Measurements from ENCODE around the gene DLK1.

The DLK1 gene

DNA sequence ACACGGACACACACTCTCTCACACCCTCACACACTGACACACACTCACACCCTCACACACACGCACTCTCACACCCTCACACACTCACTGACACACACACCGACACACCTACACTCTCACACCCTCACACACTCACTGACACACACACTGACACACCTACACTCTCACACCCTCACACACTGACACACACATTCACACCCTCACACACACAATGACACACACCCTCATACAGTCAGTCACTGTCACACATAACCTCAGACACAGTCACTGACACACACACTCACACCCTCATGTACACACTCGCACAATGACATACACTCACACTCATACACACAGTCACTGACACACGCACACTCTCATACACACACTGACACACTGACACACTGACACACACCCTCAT is 19.8 kb upstream of the DLK1 start:
- no peak for DNase-seq (ENCODE audit: low read depth)
- TF ChIP-seq, protein P1, sequence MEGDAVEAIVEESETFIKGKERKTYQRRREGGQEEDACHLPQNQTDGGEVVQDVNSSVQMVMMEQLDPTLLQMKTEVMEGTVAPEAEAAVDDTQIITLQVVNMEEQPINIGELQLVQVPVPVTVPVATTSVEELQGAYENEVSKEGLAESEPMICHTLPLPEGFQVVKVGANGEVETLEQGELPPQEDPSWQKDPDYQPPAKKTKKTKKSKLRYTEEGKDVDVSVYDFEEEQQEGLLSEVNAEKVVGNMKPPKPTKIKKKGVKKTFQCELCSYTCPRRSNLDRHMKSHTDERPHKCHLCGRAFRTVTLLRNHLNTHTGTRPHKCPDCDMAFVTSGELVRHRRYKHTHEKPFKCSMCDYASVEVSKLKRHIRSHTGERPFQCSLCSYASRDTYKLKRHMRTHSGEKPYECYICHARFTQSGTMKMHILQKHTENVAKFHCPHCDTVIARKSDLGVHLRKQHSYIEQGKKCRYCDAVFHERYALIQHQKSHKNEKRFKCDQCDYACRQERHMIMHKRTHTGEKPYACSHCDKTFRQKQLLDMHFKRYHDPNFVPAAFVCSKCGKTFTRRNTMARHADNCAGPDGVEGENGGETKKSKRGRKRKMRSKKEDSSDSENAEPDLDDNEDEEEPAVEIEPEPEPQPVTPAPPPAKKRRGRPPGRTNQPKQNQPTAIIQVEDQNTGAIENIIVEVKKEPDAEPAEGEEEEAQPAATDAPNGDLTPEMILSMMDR (conservative IDR thresholded peaks at IDR 0.05; ENCODE audit: low read depth, low read length) = no peak
- H3K4me3 ChIP-seq (ENCODE audit: low read depth, low read length) = no peak overlapping the region

DNA sequence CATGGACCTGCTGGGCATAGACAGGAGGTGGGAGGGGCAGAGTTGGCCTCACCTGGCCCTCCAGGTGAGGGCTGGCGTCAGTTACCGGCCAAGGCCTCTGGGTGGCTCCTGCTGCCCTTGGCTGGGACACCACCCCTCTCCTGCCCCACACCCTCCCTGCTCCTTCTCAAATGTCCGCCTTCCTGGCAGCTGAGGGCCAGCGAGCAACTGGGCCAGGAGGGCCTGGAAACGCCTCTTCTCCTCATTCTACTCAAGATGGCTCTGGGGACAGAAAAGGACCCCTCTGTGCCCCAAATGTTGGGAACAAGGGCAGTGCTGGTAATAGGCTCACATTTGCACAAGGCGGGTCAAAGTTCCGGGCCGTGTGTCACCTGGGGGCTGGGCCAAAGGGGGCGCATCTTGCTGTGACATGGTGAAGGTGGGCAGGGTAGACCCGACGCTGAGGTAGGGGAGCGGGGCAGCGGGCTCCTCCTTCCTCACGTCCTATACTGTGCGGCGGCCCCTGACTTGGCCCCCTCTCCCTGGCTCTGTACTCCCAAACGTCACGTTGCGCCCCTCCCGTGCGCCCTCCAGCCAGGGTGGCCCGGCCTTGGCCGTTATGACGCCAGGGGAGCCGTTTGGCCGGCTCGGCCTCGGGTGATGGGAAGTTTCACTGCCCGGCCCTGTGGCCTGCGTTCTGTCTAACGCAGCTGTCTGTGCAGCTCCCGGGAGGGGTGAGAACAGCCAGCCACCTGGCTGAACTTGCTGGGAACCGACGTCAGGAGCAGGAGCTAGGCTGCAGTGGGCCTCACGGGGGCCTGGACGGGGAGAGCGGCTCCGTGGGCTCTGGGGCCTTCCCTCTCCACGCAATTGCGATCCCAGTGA is 18.0 kb upstream of the DLK1 start:
- TF ChIP-seq, protein P1 (conservative IDR thresholded peaks at IDR 0.05; ENCODE audit: low read depth, low read length) = no peak
- DNase-seq (ENCODE audit: low read depth) = peak; percentile 50
- no peak overlapping the region for H3K4me3 ChIP-seq (ENCODE audit: low read depth, low read length)

GRCh38 chr14:100709289-100710284 is 17.1 kb upstream of the DLK1 start:
- peak overlapping the region; percentile 40 for H3K4me3 ChIP-seq (ENCODE audit: low read depth, low read length)
- DNase-seq (ENCODE audit: low read depth) = peak; percentile 36
- TF ChIP-seq, protein P1 (conservative IDR thresholded peaks at IDR 0.05; ENCODE audit: low read depth, low read length) = peak; percentile 40

GRCh38 chr14:100710391-100710790 is 16.3 kb upstream of the DLK1 start:
- no peak for DNase-seq (ENCODE audit: low read depth)
- H3K4me3 ChIP-seq (ENCODE audit: low read depth, low read length) = no peak overlapping the region
- TF ChIP-seq, protein P1 (conservative IDR thresholded peaks at IDR 0.05; ENCODE audit: low read depth, low read length) = no peak

- DNase-seq (ENCODE audit: low read depth) = no peak
- no peak overlapping the region for H3K4me3 ChIP-seq (ENCODE audit: low read depth, low read length)
- TF ChIP-seq, protein P1 (conservative IDR thresholded peaks at IDR 0.05; ENCODE audit: low read depth, low read length) = no peak
Observed at GRCh38 chr14:100710826-100711462, 15.7 kb upstream of the DLK1 start.

- DNase-seq (ENCODE audit: low read depth) = no peak
- TF ChIP-seq, protein P1 (conservative IDR thresholded peaks at IDR 0.05; ENCODE audit: low read depth, low read length) = no peak
- no peak overlapping the region for H3K4me3 ChIP-seq (ENCODE audit: low read depth, low read length)
Observed at GRCh38 chr14:100711493-100711892, 15.2 kb upstream of the DLK1 start.

Measured in choroid plexus epithelial cell (primary cell).